B cell (primary cell): ENCODE results near the gene PRPS2. TPM values are rescaled to one million over a fixed set of nuclear protein-coding genes. Genes with fewer than 3 reads are reported as not detected.

Experiments used
- ATAC-seq: fragments of 200-7000 bp; cut with Tn5 transposase; one replicate; pipeline ENCODE4 v1.10.0; 2021; ENCODE audit warnings: low read depth, mild to moderate bottlenecking, moderate number of reproducible peaks, moderate library complexity
- CTCF ChIA-PET: fragments of 350-600 bp; sonication (Branson Sonifier 250); formaldehyde crosslinking; loops from one replicate; lab custom pipeline; 2021; ENCODE audit warnings: antibody characterized with exemption, inconsistent platforms; lab: Charles Lee
- POLR2A ChIA-PET: fragments of 350-600 bp; sonication (Branson Sonifier 250); formaldehyde crosslinking; loops from one replicate; lab custom pipeline; 2021; ENCODE audit warnings: antibody characterized with exemption; lab: Charles Lee
- DNase-seq: peaks from one replicate; pipeline ENCODE4 v3.0.0; 2013
- H2AFZ ChIP-seq: 2 replicates; pipeline ENCODE4 v1.6.1; 2012; ENCODE audit warnings: mild to moderate bottlenecking, low read depth, low read length; ENCODE audit not compliant: insufficient read depth, poor library complexity, severe bottlenecking
- H3K27ac ChIP-seq, 2 donors: 1 replicate in 1 of 2; 2 replicates in 1 of 2; pipeline ENCODE4 v1.5.1; 2012 to 2013; ENCODE audit warnings: low read length in 2 of 2, mild to moderate bottlenecking in 2 of 2, moderate library complexity in 1 of 2
- H3K27me3 ChIP-seq, 4 experiments: fragments of 200-600 bp in 1 of 4; sonication (generic) in 1 of 4; replicated peaks in 1 of 4; 1 replicate in 2 of 4; 2 replicates in 2 of 4; pipeline versions ENCODE4 v1.6.1 to v1.7.0; 2013 to 2016; ENCODE audit warnings: low read length in 3 of 4, mild to moderate bottlenecking in 2 of 4, mixed read lengths in 1 of 4, moderate library complexity in 1 of 4; ENCODE audit not compliant: insufficient read depth in 4 of 4, control insufficient read depth in 3 of 4; ENCODE audit errors: control extremely low read depth in 1 of 4
- H3K36me3 ChIP-seq, 2 experiments: replicated peaks in 1 of 2; 1 replicate in 1 of 2; 2 replicates in 1 of 2; pipeline versions ENCODE4 v1.6.1 to v1.7.1; 2013; ENCODE audit warnings: low read length in 1 of 2; ENCODE audit not compliant: insufficient read depth in 2 of 2, control insufficient read depth in 1 of 2; ENCODE audit errors: control extremely low read depth in 1 of 2, extremely low read depth in 1 of 2
- H3K4me1 ChIP-seq, 2 donors: fragments of 200-600 bp in 1 of 2; sonication (generic) in 1 of 2; 1 replicate in 1 of 2; 2 replicates in 1 of 2; pipeline versions ENCODE4 v1.5.1 to v1.6.1; 2013 to 2017; ENCODE audit warnings: low read length in 2 of 2; ENCODE audit not compliant: control insufficient read depth in 2 of 2, insufficient read depth in 2 of 2
- H3K4me2 ChIP-seq: replicated peaks from 2 replicates; pipeline ENCODE3; 2012; ENCODE audit warnings: mild to moderate bottlenecking, low read depth, low read length; ENCODE audit not compliant: poor library complexity, severe bottlenecking
- H3K4me3 ChIP-seq, 5 experiments: fragments of 200-600 bp in 1 of 5; sonication (generic) in 1 of 5; 1 replicate in 3 of 5; 2 replicates in 2 of 5; pipeline versions ENCODE4 v1.5.1 to v1.7.0; 2011 to 2016; ENCODE audit warnings: low read length in 4 of 5, mild to moderate bottlenecking in 4 of 5, low read depth in 2 of 5, control low read depth in 1 of 5, moderate library complexity in 1 of 5; ENCODE audit not compliant: insufficient read depth in 1 of 5; ENCODE audit errors: control extremely low read depth in 1 of 5, extremely low read depth in 1 of 5
- H3K79me2 ChIP-seq: fragments of 200-600 bp; sonication (generic); one replicate; pipeline ENCODE4 v1.6.0; 2016; ENCODE audit warnings: low read length; ENCODE audit not compliant: control insufficient read depth, insufficient read depth
- H3K9ac ChIP-seq: fragments of 200-600 bp; sonication (generic); 2 replicates; pipeline ENCODE4 v1.6.1; 2017; ENCODE audit warnings: mild to moderate bottlenecking, low read length, moderate library complexity
- H3K9me3 ChIP-seq, 3 donors: one replicate each; pipeline versions ENCODE4 v1.6.1 to v1.7.1; 2013; ENCODE audit warnings: low read length in 2 of 3; ENCODE audit not compliant: control insufficient read depth in 2 of 3, insufficient read depth in 1 of 3; ENCODE audit errors: control extremely low read depth in 1 of 3
- H4K20me1 ChIP-seq: 2 replicates; pipeline ENCODE4 v1.6.0; 2012; ENCODE audit warnings: mild to moderate bottlenecking, low read length; ENCODE audit not compliant: insufficient read depth, control insufficient read depth, poor library complexity, severe bottlenecking
- H3K27ac Mint-ChIP-seq: one replicate; pipeline ENCODE4 v1.8.0; 2021; ENCODE audit warnings: mixed read lengths
- H3K27me3 Mint-ChIP-seq: one replicate; pipeline ENCODE4 v1.8.0; 2021; ENCODE audit warnings: mixed read lengths
- H3K4me1 Mint-ChIP-seq: one replicate; pipeline ENCODE4 v1.8.0; 2021; ENCODE audit warnings: mixed read lengths
- H3K4me3 Mint-ChIP-seq: one replicate; pipeline ENCODE4 v1.8.0; 2021; ENCODE audit warnings: mixed read lengths
- H3K9me3 Mint-ChIP-seq: one replicate; pipeline ENCODE4 v1.8.0; 2022; ENCODE audit warnings: mixed read lengths; ENCODE audit not compliant: insufficient read depth
- EZH2 ChIP-seq: IDR thresholded peaks from 2 replicates; pipeline ENCODE4 v1.6.1; 2012; ENCODE audit warnings: borderline replicate concordance, low read depth, mild to moderate bottlenecking, moderate library complexity, low read length; ENCODE audit not compliant: insufficient read depth, poor library complexity, severe bottlenecking
- WGBS: methylation state at CpG from one replicate; pipeline ENCODE4 v1.1.5; 2013; ENCODE audit warnings: missing lambda C conversion rate; ENCODE audit not compliant: insufficient coverage; 5-methylcytosine and 5-hydroxymethylcytosine counted together
- intact Hi-C: fragments of 100-400 bp; cut with micrococcal nuclease; formaldehyde crosslinking; loops from one replicate; pipeline ENCODE4 v1.10.0; 2022
- polyA plus RNA-seq: library from polyadenylated mRNA; depleted of rRNA; stranded (reverse); fragments of >200 nt; gene quantifications from 2 replicates; pipeline ENCODE4 v1.2.3, GENCODE V29; 2012
- total RNA-seq, 2 donors: library from RNA; stranded (reverse); fragments of 120-200 nt in 1 of 2; gene quantifications; 1 replicate in 1 of 2; 2 replicates in 1 of 2; pipeline versions ENCODE4 v1.2.3 to v1.2.4, GENCODE V29; 2013 to 2022
- TF ChIP-seq, protein P1 (sequence below): fragments of 200-600 bp; IDR thresholded peaks from one replicate; pipeline ENCODE4 v1.8.0; 2022; ENCODE audit warnings: antibody characterized with exemption, mild to moderate bottlenecking

Gene PRPS2
- total and polyA plus RNA-seq, 2 donors (not counting 1 experiment from before 2014, with no cell fraction given), result 11.6 to 31.1 TPM

DNA sequence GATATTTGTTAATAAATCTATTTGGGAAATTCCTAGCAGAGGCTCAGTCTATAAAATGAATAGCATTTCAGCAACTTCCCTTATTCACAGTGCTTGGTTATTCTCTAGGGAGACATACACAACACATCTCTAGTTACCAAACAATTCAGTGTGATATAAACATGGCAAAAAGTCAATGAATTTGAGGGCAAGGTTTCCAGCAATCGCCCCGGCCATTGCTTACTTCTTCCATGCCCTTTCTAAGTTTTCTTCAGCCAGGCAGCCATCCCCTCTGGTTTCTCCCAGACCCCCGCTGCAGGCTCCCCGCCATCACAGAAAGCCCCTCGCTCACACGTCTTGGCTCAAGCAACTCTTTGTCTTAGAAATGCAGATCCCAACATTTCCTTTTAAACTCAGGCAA lies 80.0 kb downstream of the PRPS2 start:
- peaks cover 41 to 71% of the 10 kb centered on the region in 2 donors for H3K4me1 ChIP-seq
- peak overlapping the region in 1 of 5 experiments; percentile 43 for H3K4me3 ChIP-seq
- DNase-seq, result peak; percentile 41
- ChIA-PET CTCF (interaction anchor here (1.0 to 1.5 kb wide), 2 partner anchors 22 to 57 kb away, joined by 3 to 4 read pairs; no protein-coding TSS in a partner anchor), POLR2A (no interaction called here)
- H3K27ac Mint-ChIP-seq, result peak overlapping the region; percentile 87
- peak; percentile 46 for ATAC-seq
- H4K20me1 ChIP-seq, result no peaks in the 10 kb centered on the region
- intact Hi-C loops, result loop anchor here (2.0 kb wide), 1 partner anchor 26 kb away; no protein-coding TSS in a partner anchor
- H3K27me3 Mint-ChIP-seq, result no peaks in the 10 kb centered on the region
- no peaks in the 10 kb centered on the region for H3K27me3 ChIP-seq
- peak overlapping the region; percentile 72 for H3K4me3 Mint-ChIP-seq
- 65% methylated on average over 4 of the region's 6 CpGs for whole genome bisulfite sequencing
- no peaks in the 10 kb centered on the region for H3K9me3 Mint-ChIP-seq
- peaks cover 68% of the 10 kb centered on the region for H3K79me2 ChIP-seq
- H3K9me3 ChIP-seq, result no peaks in the 10 kb centered on the region
- peak overlapping the region; percentile 70 for H3K4me2 ChIP-seq
- peaks cover 0 to 19% of the 10 kb centered on the region in 2 experiments for H3K36me3 ChIP-seq
- H3K9ac ChIP-seq, result peak overlapping the region; percentile 33
- H3K27ac ChIP-seq, result peak overlapping the region; percentile 37 to 38
- peaks cover 76% of the 10 kb centered on the region for H3K4me1 Mint-ChIP-seq
- no peak overlapping the region for H2AFZ ChIP-seq
- no peak for TF ChIP-seq EZH2

DNA sequence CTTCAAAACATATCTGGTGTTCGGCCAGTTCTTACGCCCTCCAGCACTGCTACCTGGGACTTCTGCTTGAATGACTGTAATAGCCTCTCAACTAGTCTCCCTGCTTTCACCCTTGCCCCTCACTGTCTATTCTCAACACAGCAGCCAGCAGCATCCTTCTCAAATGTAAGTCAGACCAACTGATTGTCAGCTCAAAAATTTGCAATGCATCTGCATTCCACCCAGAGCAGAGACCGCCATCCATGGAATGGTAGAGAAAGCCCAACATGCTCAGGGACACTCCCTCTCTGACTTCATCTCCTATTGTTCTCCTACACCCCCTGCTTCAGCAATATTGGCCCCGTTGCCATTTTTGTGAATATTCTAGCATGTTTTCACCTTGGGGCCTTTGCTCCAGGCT lies 81.5 kb downstream of the PRPS2 start:
- Mint-ChIP-seq H3K4me3 (peak overlapping the region; percentile 52), H3K9me3 (no peaks in the 10 kb centered on the region), H3K4me1 (peaks cover 65% of the 10 kb centered on the region), H3K27ac (peak overlapping the region; percentile 89), H3K27me3 (no peaks in the 10 kb centered on the region)
- peaks cover 75% of the 10 kb centered on the region for H3K79me2 ChIP-seq
- CTCF ChIA-PET, result interaction anchor here (0.5 to 1.5 kb wide), 3 partner anchors 12 to 83 kb away, joined by 3 to 4 read pairs (median 3); no protein-coding TSS in a partner anchor
- H2AFZ ChIP-seq, result no peak overlapping the region
- DNase-seq (no peak), ATAC-seq (no peak)
- POLR2A ChIA-PET, result no interaction called here
- H3K4me1 ChIP-seq, result peaks cover 38 to 67% of the 10 kb centered on the region in 2 donors
- no peak overlapping the region for H3K4me3 ChIP-seq
- WGBS, result 100% methylated on average over 1 of the region's 4 CpGs
- H4K20me1 ChIP-seq, result no peaks in the 10 kb centered on the region
- intact Hi-C loops, result no loop called here
- H3K27me3 ChIP-seq, result no peaks in the 10 kb centered on the region
- H3K9ac ChIP-seq, result no peak overlapping the region
- peaks cover 0 to 24% of the 10 kb centered on the region in 2 experiments for H3K36me3 ChIP-seq
- TF ChIP-seq EZH2, result no peak
- TF ChIP-seq, protein P1, sequence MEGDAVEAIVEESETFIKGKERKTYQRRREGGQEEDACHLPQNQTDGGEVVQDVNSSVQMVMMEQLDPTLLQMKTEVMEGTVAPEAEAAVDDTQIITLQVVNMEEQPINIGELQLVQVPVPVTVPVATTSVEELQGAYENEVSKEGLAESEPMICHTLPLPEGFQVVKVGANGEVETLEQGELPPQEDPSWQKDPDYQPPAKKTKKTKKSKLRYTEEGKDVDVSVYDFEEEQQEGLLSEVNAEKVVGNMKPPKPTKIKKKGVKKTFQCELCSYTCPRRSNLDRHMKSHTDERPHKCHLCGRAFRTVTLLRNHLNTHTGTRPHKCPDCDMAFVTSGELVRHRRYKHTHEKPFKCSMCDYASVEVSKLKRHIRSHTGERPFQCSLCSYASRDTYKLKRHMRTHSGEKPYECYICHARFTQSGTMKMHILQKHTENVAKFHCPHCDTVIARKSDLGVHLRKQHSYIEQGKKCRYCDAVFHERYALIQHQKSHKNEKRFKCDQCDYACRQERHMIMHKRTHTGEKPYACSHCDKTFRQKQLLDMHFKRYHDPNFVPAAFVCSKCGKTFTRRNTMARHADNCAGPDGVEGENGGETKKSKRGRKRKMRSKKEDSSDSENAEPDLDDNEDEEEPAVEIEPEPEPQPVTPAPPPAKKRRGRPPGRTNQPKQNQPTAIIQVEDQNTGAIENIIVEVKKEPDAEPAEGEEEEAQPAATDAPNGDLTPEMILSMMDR, result no peak
- no peak overlapping the region for H3K27ac ChIP-seq
- H3K9me3 ChIP-seq, result no peaks in the 10 kb centered on the region
- peak overlapping the region; percentile 70 for H3K4me2 ChIP-seq

Other genes with a start within 250 kb of the PRPS2 start
- 10.2 and 10.8 TPM in 2 replicates for gene TLR7, start 75.7 kb downstream of the PRPS2 start, total RNA-seq
- 3.1 and 6.1 TPM in 2 replicates for gene TLR7, start 75.7 kb downstream of the PRPS2 start, polyA plus RNA-seq
- gene TLR8, start 115.2 kb downstream of the PRPS2 start, total RNA-seq, result 0.29 and 0.39 TPM in 2 replicates
- 0.19 and 0.23 TPM in 2 replicates for gene TLR8, start 115.2 kb downstream of the PRPS2 start, polyA plus RNA-seq
- gene TMSB4X, start 183.7 kb downstream of the PRPS2 start, total RNA-seq, result 2,468 and 2,550 TPM in 2 replicates
- gene TMSB4X, start 183.7 kb downstream of the PRPS2 start, polyA plus RNA-seq, result 4,850 and 8,066 TPM in 2 replicates